Stomach (tissue), 4 donors: ENCODE results near the gene NEURL1B.

Source experiments
- CTCF ChIP-seq, 7 experiments: fragments of 450-650 bp in 4 of 7; fragments of 200-600 bp in 3 of 7; sonication (generic) in 3 of 7; IDR thresholded peaks; one replicate each; pipeline ENCODE4 v1.5.1; 2016 to 2019; ENCODE audit warnings: antibody characterized with exemption in 7 of 7, control low read depth in 2 of 7, mild to moderate bottlenecking in 1 of 7
- POLR2A ChIP-seq, 4 donors: fragments of 450-650 bp; IDR thresholded peaks; one replicate each; pipeline ENCODE4 v1.6.1; 2016; ENCODE audit warnings: antibody characterized with exemption in 4 of 4, control low read depth in 2 of 4, mild to moderate bottlenecking in 1 of 4, moderate library complexity in 1 of 4
- POLR2AphosphoS5 ChIP-seq, 3 donors: sonication (generic); formaldehyde crosslinking; IDR thresholded peaks; one replicate each; pipeline ENCODE4 v1.6.1; 2016; ENCODE audit warnings: antibody characterized with exemption in 3 of 3

- TF ChIP-seq POLR2A (IDR thresholded peaks at IDR 0.05) = no peak
- no peak for TF ChIP-seq CTCF (IDR thresholded peaks at IDR 0.05)
- TF ChIP-seq POLR2AphosphoS5 (IDR thresholded peaks at IDR 0.05) = no peak
Observed at GRCh38 chr5:172610643-172611042, 30.4 kb upstream of the NEURL1B start.
